WTC11 (cell line): Measurements from ENCODE around the gene AGMAT. TPM values are rescaled to one million over a fixed set of nuclear protein-coding genes. Genes with fewer than 3 reads are reported as not detected.

ENCODE experiments used
- ATAC-seq: fragments of 200-7000 bp; cut with Tn5 transposase; 2 replicates; pipeline ENCODE4 v1.10.0; 2021; ENCODE audit warnings: mild to moderate bottlenecking, moderate library complexity
- CTCF ChIA-PET: fragments of 300-600 bp; sonication (Branson Sonifier 250); formaldehyde crosslinking; loops from one replicate; lab custom pipeline; 2021; ENCODE audit warnings: antibody characterized with exemption; lab: Charles Lee
- POLR2A ChIA-PET: fragments of 350-600 bp; sonication (Branson Sonifier 250); formaldehyde crosslinking; loops from one replicate; lab custom pipeline; 2021; ENCODE audit warnings: antibody characterized with exemption; lab: Charles Lee
- DNase-seq: peaks from one replicate; pipeline ENCODE4 v3.0.0; 2021; ENCODE audit warnings: low spot score
- H3K27ac Mint-ChIP-seq: 2 replicates; pipeline ENCODE4 v1.8.0; 2021; ENCODE audit warnings: mixed read lengths
- H3K27me3 Mint-ChIP-seq: 2 replicates; pipeline ENCODE4 v1.8.0; 2021; ENCODE audit warnings: low read depth, mild to moderate bottlenecking, moderate library complexity, mixed read lengths
- H3K36me3 Mint-ChIP-seq: 2 replicates; pipeline ENCODE4 v1.8.0; 2021; ENCODE audit warnings: mixed read lengths
- H3K4me1 Mint-ChIP-seq: 2 replicates; pipeline ENCODE4 v1.8.0; 2022; ENCODE audit warnings: mixed read lengths
- H3K4me3 Mint-ChIP-seq: 2 replicates; pipeline ENCODE4 v1.8.0; 2021; ENCODE audit warnings: mild to moderate bottlenecking, moderate library complexity, mixed read lengths
- H3K9me3 Mint-ChIP-seq: 2 replicates; pipeline ENCODE4 v1.8.0; 2021; ENCODE audit warnings: mixed read lengths
- ARID4B ChIP-seq: sonication (generic); formaldehyde crosslinking; IDR thresholded peaks from 2 replicates; pipeline ENCODE4 v1.8.0; 2023; ENCODE audit warnings: missing genetic modification reagents, mild to moderate bottlenecking, borderline replicate concordance
- ATF3 ChIP-seq: sonication (generic); formaldehyde crosslinking; conservative IDR thresholded peaks from 2 replicates; pipeline ENCODE4 v1.8.1; 2022; ENCODE audit warnings: mild to moderate bottlenecking, missing genetic modification reagents
- CREM ChIP-seq: sonication (generic); formaldehyde crosslinking; IDR thresholded peaks from 2 replicates; pipeline ENCODE4 v1.8.1; 2022; ENCODE audit warnings: mild to moderate bottlenecking, missing genetic modification reagents, moderate library complexity
- ESRRA ChIP-seq: sonication (generic); formaldehyde crosslinking; IDR thresholded peaks from 2 replicates; pipeline ENCODE4 v1.8.1; 2022; ENCODE audit warnings: mild to moderate bottlenecking, missing genetic modification reagents, borderline replicate concordance
- FOXP1 ChIP-seq: sonication (generic); formaldehyde crosslinking; IDR thresholded peaks from 2 replicates; pipeline ENCODE4 v1.8.0; 2022; ENCODE audit warnings: missing genetic modification reagents, mild to moderate bottlenecking, moderate library complexity, borderline replicate concordance
- IRF2 ChIP-seq: sonication (generic); formaldehyde crosslinking; IDR thresholded peaks from 2 replicates; pipeline ENCODE4 v1.8.0; 2022; ENCODE audit warnings: low read depth, missing genetic modification reagents, borderline replicate concordance
- KAT7 ChIP-seq: sonication (generic); formaldehyde crosslinking; IDR thresholded peaks from 2 replicates; pipeline ENCODE4 v1.8.1; 2023; ENCODE audit warnings: missing genetic modification reagents, mild to moderate bottlenecking, borderline replicate concordance
- NFE2L1 ChIP-seq: sonication (generic); formaldehyde crosslinking; IDR thresholded peaks from 2 replicates; pipeline ENCODE4 v1.8.1; 2023; ENCODE audit warnings: missing genetic modification reagents
- NR2C2 ChIP-seq: sonication (generic); formaldehyde crosslinking; IDR thresholded peaks from 2 replicates; pipeline ENCODE4 v1.8.0; 2022; ENCODE audit warnings: mild to moderate bottlenecking, missing genetic modification reagents
- RELA ChIP-seq: sonication (generic); formaldehyde crosslinking; IDR thresholded peaks from 2 replicates; pipeline ENCODE4 v1.8.1; 2022; ENCODE audit warnings: missing genetic modification reagents, mild to moderate bottlenecking, borderline replicate concordance
- SMAD4 ChIP-seq: sonication (generic); formaldehyde crosslinking; IDR thresholded peaks from 2 replicates; pipeline ENCODE4 v1.8.0; 2022; ENCODE audit warnings: mild to moderate bottlenecking, missing genetic modification reagents
- STAT6 ChIP-seq: sonication (generic); formaldehyde crosslinking; conservative IDR thresholded peaks from 2 replicates; pipeline ENCODE4 v1.8.1; 2023; ENCODE audit warnings: mild to moderate bottlenecking, low read depth, missing genetic modification reagents, moderate library complexity
- USF1 ChIP-seq: sonication (generic); formaldehyde crosslinking; IDR thresholded peaks from 2 replicates; pipeline ENCODE4 v1.8.0; 2022; ENCODE audit warnings: mild to moderate bottlenecking, missing genetic modification reagents
- ZNF281 ChIP-seq: sonication (generic); formaldehyde crosslinking; IDR thresholded peaks from 2 replicates; pipeline ENCODE4 v1.8.0; 2023; ENCODE audit warnings: mild to moderate bottlenecking, missing genetic modification reagents
- ZNF423 ChIP-seq: fragments of 250-450 bp; sonication (Bioruptor Pico); IDR thresholded peaks from 2 replicates; pipeline ENCODE4 v2.1.2; 2022; ENCODE audit warnings: mild to moderate bottlenecking, moderate library complexity
- total RNA-seq: library from RNA; stranded (reverse); gene quantifications from 3 replicates; pipeline ENCODE4 v1.2.3, GENCODE V29; 2021
- TF ChIP-seq, protein P1 (sequence below): sonication (generic); formaldehyde crosslinking; IDR thresholded peaks from 2 replicates; pipeline ENCODE4 v1.8.1; 2022; ENCODE audit warnings: low read depth, mild to moderate bottlenecking, moderate library complexity, missing genetic modification reagents, borderline replicate concordance
- TF ChIP-seq, protein P2 (sequence below): fragments of 250-450 bp; sonication (Bioruptor Pico); IDR thresholded peaks from 2 replicates; pipeline ENCODE4 v1.9.0; 2021; ENCODE audit warnings: mild to moderate bottlenecking
- TF ChIP-seq, protein P3 (sequence below): fragments of 250-450 bp; sonication (Bioruptor Pico); IDR thresholded peaks from 2 replicates; pipeline ENCODE4 v2.1.2; 2022; ENCODE audit warnings: mild to moderate bottlenecking, moderate library complexity

Gene AGMAT
- total RNA-seq, 1 experiment from 2014 or later = 5.5 TPM

DNA sequence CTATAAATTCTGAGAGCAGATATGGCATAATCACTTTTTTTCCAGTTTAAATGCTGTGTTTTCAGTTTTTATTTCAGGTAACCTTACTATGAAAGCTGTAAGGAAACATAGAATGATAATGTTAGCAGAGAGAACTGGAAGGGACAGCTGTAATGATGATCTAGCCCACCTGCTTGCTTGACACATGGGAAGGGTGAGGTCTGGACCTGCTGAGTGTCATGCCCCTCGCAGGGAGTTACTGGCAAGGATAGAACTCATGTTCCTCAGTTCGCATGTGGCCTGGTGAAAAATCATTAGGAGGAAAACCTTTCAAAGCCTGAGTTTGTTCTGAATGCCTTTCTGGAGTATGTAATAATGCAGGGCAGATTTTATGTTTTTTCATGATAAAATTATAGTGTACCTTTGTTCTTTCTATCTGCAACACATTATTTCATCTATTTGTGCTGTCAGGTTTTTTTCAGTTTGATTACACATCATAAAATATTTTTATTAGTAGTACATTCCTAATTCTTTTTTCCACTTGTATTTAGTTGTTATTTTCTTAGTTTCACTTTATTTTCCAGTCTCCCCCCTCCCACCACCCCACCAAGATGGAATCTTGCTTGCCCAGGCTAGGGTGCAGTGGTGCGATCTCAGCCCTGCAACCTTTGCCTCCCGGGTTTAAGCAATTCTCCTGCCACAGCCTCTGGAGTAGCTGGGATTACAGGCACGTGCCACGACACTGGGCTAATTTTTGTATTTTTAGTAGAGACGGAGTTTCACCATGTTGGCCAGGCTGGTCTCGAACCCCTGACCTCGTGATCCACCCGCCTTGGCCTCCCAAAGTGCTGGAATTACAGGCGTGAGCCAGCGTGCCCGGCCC is 40.4 kb upstream of the AGMAT start:
- peaks cover 12% of the 10 kb centered on the region for H3K4me1 Mint-ChIP-seq
- TF ChIP-seq, protein P1, sequence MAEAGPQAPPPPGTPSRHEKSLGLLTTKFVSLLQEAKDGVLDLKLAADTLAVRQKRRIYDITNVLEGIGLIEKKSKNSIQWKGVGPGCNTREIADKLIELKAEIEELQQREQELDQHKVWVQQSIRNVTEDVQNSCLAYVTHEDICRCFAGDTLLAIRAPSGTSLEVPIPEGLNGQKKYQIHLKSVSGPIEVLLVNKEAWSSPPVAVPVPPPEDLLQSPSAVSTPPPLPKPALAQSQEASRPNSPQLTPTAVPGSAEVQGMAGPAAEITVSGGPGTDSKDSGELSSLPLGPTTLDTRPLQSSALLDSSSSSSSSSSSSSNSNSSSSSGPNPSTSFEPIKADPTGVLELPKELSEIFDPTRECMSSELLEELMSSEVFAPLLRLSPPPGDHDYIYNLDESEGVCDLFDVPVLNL (CRISPR knock-in tag) = no peak
- TF ChIP-seq IRF2 (no peak), ESRRA (CRISPR knock-in tag) (no peak), RELA (no peak), NR2C2 (no peak), ARID4B (no peak), KAT7 (CRISPR knock-in tag) (no peak), SMAD4 (CRISPR knock-in tag) (no peak), ZNF423 (CRISPR knock-in tag) (no peak), FOXP1 (no peak), STAT6 (CRISPR knock-in tag) (no peak), USF1 (no peak), ATF3 (CRISPR knock-in tag) (no peak), ZNF281 (CRISPR knock-in tag) (no peak), CREM (CRISPR knock-in tag) (no peak), NFE2L1 (no peak)
- TF ChIP-seq, protein P2, sequence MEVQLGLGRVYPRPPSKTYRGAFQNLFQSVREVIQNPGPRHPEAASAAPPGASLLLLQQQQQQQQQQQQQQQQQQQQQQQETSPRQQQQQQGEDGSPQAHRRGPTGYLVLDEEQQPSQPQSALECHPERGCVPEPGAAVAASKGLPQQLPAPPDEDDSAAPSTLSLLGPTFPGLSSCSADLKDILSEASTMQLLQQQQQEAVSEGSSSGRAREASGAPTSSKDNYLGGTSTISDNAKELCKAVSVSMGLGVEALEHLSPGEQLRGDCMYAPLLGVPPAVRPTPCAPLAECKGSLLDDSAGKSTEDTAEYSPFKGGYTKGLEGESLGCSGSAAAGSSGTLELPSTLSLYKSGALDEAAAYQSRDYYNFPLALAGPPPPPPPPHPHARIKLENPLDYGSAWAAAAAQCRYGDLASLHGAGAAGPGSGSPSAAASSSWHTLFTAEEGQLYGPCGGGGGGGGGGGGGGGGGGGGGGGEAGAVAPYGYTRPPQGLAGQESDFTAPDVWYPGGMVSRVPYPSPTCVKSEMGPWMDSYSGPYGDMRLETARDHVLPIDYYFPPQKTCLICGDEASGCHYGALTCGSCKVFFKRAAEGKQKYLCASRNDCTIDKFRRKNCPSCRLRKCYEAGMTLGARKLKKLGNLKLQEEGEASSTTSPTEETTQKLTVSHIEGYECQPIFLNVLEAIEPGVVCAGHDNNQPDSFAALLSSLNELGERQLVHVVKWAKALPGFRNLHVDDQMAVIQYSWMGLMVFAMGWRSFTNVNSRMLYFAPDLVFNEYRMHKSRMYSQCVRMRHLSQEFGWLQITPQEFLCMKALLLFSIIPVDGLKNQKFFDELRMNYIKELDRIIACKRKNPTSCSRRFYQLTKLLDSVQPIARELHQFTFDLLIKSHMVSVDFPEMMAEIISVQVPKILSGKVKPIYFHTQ (CRISPR knock-in tag) = no peak
- TF ChIP-seq, protein P3, sequence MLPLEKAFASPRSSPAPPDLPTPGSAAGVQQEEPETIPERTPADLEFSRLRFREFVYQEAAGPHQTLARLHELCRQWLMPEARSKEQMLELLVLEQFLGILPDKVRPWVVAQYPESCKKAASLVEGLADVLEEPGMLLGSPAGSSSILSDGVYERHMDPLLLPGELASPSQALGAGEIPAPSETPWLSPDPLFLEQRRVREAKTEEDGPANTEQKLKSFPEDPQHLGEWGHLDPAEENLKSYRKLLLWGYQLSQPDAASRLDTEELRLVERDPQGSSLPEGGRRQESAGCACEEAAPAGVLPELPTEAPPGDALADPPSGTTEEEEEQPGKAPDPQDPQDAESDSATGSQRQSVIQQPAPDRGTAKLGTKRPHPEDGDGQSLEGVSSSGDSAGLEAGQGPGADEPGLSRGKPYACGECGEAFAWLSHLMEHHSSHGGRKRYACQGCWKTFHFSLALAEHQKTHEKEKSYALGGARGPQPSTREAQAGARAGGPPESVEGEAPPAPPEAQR (CRISPR knock-in tag) = no peak

More for the DNA sequence above, 40.4 kb upstream of the AGMAT start:
- Mint-ChIP-seq H3K9me3 (no peaks in the 10 kb centered on the region), H3K36me3 (peaks cover 27% of the 10 kb centered on the region), H3K27ac (peak overlapping the region; percentile 28; the same call in 1 of the 2 replicates), H3K27me3 (no peaks in the 10 kb centered on the region), H3K4me3 (no peak overlapping the region)
- ATAC-seq (no peak), DNase-seq (no peak)
- ChIA-PET CTCF (no interaction called here), POLR2A (interaction anchor here (0.6 kb wide), 1 partner anchor 29 kb away, joined by 3 read pairs; no protein-coding TSS in a partner anchor)
